Body of pancreas (tissue), 4 donors: Measurements from ENCODE around the gene HOXA11.

Source experiments
- CTCF ChIP-seq, 7 experiments: fragments of 450-650 bp in 4 of 7; fragments of 200-600 bp in 3 of 7; sonication (generic) in 3 of 7; IDR thresholded peaks; one replicate each; pipeline ENCODE4 v1.5.1; 2016 to 2019; ENCODE audit warnings: antibody characterized with exemption in 7 of 7
- POLR2A ChIP-seq, 3 donors: fragments of 450-650 bp; IDR thresholded peaks; one replicate each; pipeline ENCODE4 v1.6.1; 2016; ENCODE audit warnings: antibody characterized with exemption in 3 of 3, mild to moderate bottlenecking in 2 of 3

- TF ChIP-seq POLR2A (IDR thresholded peaks at IDR 0.05) (no peak), CTCF (IDR thresholded peaks at IDR 0.05) (no peak)
These were observed 34.8 kb upstream of the HOXA11 start for GRCh38 chr7:27219821-27220220.
